Right hindlimb (tissue), 1 donor: ENCODE results near the gene HPD.
A peak's percentile ranks its signal among the peaks of the same experiment; 100 is the strongest.
"Not testable (repeated sequence)": the region's sequence is repeated elsewhere in the genome, so short reads cannot be mapped to it uniquely, and the experiment has no call there.

Source experiments
- DNase-seq: peaks from one replicate; pipeline ENCODE4 v3.0.0-alpha.2; 2018

The HPD gene

GRCh38 chr12:121858662-121859572, at the start of gene HPD:
Gene HPD (minus strand): TSS chr12:121858859. CDS start chr12:121858823, 36 bp downstream.
- DNase-seq, result peak; percentile 56

DNA sequence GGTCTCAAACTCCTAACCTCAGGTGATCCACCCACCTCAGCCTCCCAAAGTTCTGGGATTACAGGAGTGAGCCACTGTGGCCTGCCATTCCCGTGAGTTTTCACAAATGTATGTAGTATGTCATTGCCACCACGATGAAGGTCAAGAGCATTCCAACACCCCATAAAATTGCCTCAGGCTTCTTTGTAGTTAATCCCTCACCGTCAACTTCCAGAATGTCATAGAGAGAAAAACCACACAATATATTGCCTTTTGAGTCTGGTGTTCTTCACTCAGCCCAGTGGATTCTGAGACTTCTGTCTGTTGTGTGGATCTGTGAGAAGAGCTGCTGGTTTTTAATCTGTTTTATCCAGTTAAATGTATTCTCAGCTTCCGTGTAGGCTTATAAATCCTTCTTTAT, 47.1 kb upstream of the HPD start:
- DNase-seq, result no peak

- DNase-seq, result no peak
Measured at GRCh38 chr12:121903202-121903601, 44.5 kb upstream of the HPD start.

DNA sequence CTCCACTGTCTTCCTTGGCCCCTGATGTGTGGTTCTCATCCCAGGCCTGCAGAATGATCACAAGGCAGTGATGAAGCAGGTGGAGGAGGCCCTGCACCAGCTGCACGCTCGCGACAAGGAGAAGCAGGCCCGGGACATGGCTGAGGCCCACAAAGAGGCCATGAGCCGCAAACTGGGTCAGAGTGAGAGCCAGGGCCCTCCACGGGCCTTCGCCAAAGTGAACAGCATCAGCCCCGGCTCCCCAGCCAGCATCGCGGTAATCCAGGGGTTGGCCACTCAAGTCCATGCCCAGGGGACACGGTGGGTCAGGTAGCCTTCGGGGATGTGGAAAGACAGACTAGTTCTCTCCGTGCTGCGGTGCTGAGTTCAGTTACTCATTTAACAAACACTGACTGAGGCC, 40.9 kb upstream of the HPD start:
- DNase-seq, result no peak

GRCh38 chr12:121898287-121898686, 39.6 kb upstream of the HPD start:
- DNase-seq, result no peak

- DNase-seq, result no peak
Measured at GRCh38 chr12:121894633-121895032, 36.0 kb upstream of the HPD start.

DNA sequence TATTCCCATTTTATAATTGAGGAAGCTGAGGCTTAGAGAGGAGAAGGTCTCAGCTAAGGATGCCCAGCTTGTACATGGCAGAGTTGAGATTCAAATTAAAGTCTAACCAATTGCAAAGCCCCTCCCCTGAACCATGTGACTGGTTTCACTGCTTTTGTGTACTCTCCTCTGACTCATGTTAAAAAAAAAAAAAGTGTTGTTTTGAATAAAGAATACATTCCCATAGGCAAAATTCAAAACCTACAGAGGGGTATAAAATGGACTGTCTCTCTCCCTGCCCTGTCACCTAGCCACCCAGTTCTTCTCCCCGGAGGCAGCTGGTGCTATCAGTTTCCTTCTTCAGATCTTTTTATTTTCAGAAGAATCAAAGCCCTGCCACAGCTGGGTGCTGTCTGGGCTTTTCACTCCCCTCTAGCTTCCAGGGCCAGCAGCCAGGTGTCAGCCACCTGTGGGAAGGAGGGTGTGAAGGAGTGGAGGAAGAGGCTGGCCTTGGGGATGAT, 35.4 kb upstream of the HPD start:
- no peak for DNase-seq

DNA sequence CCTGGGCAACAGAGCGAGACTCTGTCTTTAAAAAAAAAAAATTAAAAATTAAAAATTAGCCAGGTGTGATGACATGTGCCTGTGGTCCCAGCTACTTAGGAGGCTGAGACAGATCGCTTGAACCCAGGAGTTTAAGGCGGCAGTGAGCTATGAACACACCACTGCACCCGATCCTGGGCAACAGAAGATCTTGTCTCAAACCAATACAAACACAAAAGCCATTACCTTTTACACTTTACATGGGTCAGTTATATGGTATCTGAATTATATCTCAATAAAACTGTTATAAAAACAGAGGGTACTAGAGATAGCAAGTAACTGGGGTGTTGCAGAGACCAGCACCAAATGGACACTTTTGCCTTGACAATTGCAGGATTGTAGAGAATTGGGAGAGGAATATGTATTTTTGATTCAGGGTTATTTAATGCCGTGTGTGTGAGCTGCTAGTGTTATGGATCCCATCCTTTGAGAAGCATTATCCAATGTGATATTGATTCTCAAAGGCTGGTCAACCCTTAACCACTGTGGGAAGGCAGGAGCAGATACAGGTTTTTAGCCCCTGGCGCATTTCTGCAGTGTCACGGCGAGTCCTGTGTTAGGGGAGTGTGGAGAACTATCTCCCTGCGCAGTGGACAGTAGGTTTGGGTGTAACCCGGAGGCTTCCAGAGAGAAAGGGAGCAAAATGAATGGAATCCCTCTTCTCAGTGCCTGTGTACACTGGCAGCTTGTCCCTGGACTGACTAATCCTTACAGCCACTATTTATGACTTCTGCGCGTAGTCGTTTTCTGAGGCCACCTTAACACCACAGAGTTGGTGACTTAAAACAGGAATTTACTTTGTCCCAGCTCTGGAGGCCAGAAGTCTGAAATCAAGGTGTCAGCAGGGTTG, 34.3 kb upstream of the HPD start:
- DNase-seq, result no peak

DNA sequence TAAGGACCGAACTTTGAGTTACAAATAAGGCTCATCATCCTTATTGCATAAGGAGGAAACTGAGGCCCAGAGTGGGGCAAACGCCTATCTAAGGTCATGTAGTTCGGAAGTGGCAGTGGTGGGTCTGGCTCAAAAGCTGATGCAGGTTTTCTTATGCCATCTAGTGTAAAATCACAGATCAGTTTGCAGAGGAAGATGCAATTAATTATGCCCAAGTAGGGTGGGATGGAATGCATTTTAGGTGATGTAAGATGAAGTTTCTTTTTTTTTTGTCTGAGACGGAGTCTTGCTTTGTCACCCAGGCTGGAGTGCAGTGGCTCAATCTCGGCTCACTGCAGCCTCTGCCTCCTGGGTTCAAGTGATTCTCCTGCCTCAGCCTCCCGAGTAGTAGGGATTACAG, 31.0 kb upstream of the HPD start:
- not testable (repeated sequence) for DNase-seq

- DNase-seq, result no peak
Measured at GRCh38 chr12:121889274-121889624, 30.6 kb upstream of the HPD start.

DNA sequence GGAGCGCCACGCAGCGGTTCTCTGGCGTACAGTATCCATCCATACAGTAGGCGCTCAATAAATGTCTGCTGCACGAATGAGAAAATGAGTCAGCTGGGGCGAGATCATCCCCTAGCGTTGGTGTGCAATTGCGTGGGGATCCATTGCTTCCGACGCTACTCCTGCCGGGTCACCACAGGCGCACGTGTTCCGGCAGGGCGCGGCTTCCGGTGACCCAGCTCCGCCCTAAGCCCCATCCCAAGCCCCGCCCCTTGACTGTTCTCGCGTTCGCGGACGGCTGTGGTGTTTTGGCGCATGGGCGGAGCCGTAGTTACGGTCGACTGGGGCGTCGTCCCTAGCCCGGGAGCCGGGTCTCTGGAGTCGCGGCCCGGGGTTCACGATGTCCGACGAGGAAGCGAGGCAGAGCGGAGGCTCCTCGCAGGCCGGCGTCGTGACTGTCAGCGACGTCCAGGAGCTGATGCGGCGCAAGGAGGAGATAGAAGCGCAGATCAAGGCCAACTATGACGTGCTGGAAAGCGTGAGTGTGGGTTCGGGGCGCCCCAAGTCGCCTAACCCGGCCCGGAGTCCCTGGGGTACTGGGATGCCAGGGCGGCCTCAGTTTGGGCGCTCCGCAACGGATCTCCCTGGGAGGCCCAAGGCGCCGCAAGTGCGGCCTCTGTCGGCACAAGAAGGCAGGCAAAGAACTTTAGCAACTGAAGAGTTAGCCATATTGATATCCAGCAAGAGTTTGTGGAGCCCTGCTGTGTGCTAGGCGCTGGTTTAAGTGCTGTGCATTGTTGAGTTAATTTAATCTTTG, 30.0 kb upstream of the HPD start, which contains the start of gene PSMD9:
PSMD9 (plus strand) TSS at position 313 of the 796 bp plus-strand sequence; CDS start at position 380, 67 bp downstream.
- DNase-seq, result peak; percentile 98

DNA sequence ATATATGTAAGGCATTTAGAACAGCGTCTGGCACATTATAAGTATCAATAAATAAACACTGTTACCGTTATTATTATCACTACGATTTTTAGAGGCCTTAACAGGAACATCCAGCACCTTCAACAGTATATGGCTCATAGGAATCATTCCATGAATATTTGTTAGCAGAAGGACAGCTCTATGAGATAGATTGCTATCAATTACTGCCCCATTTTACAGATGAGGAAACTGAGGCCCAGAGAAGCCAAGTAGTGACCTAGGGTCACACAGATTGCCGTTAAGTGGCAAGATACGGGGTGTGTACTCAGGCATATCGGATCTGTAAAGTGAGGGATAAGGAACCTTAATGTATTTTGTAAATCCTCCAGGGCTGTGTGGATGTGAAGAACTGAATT, 29.4 kb upstream of the HPD start:
- no peak for DNase-seq

DNA sequence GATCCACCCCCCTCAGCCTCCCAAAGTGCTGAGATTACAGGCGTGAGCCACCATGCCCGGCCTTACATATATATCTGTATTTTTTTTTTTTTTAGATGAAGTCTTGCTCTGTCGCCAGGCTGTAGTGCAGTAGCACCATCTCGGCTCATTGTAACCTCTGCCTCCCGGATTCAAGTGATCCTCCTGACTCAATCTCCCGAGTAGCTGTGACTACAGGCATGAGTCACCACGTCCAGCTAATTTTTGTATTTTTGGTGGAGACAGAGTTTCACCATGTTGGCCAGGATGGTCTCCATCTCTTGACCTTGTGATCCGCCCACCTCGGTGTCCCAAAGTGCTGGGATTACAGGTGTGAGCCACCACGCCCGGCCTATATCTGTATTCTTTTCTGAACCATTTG, 26.5 kb upstream of the HPD start:
- not testable (repeated sequence) for DNase-seq

GRCh38 chr12:121883315-121883660, 24.6 kb upstream of the HPD start:
- DNase-seq, result no peak

DNA sequence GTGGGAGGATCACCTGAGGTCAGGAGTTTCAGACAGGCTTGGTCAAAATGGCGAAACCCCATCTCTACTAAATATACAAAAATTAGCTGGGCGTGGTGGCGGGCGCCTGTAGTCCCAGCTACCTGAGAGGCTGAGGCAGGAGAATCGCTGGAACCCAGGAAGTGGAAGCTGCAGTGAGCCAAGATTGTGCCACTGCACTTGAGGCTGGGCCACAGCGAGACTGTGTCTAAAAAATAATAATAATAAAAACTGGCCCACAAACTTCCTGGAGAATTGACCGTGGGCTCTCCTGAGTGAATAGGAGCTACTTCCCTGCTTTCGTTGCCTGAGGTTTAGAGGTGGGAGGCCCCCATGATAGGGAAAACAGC, 17.4 kb upstream of the HPD start:
- not testable (repeated sequence) for DNase-seq

DNA sequence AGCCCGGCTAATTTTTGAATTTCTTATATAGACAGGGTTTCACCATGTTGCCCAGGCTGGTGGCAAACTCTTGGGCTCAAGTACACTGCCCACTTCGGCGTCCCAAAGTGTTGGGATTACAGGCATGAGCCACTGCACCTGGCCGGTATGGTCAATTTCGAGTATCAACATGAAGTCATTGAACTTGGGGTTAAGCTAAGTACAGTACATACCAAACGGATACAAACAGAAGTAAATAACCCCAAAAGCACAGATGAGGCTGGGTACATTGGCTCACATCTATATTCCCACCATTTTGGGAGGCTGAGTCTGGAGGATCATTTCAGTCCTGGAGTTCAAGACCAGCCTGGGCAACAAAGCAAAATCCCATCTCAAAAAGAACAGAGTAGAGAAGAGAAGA, 16.9 kb upstream of the HPD start:
- no peak for DNase-seq

- no peak for DNase-seq
Measured at GRCh38 chr12:121874071-121874470, 15.4 kb upstream of the HPD start.

- no peak for DNase-seq
Measured at GRCh38 chr12:121873216-121873569, 14.5 kb upstream of the HPD start.

- peak; percentile 76 for DNase-seq
Measured at GRCh38 chr12:121872546-121873215, 14.0 kb upstream of the HPD start.

GRCh38 chr12:121871467-121871866, 12.8 kb upstream of the HPD start:
- DNase-seq, result no peak

- DNase-seq, result not testable (repeated sequence)
Measured at GRCh38 chr12:121869229-121869628, 10.6 kb upstream of the HPD start.

- no peak for DNase-seq
Measured at GRCh38 chr12:121866331-121866730, 7.7 kb upstream of the HPD start.
